Panc1 (cell line): ENCODE data around the gene DYNC1LI2. TPM values are rescaled to one million over a fixed set of nuclear protein-coding genes. Genes with fewer than 3 reads are reported as not detected.

Source experiments
- ATAC-seq: fragments of 200-7000 bp; cut with Tn5 transposase; 2 replicates; pipeline ENCODE4 v1.9.1; 2020; ENCODE audit warnings: mild to moderate bottlenecking, moderate library complexity
- BruUV-seq: library from RNA; stranded (reverse); fragments of 400-500 nt; replicated peaks from 2 replicates; lab custom pipeline; 2021; lab: Mats Ljungman, UMichigan
- CTCF ChIA-PET: fragments of 300-600 bp; sonication (Branson Sonifier 250); formaldehyde crosslinking; loops from one replicate; lab custom pipeline; 2022; ENCODE audit warnings: antibody characterized with exemption; lab: Charles Lee
- POLR2A ChIA-PET: fragments of 300-600 bp; sonication (Branson Sonifier 250); formaldehyde crosslinking; loops from one replicate; lab custom pipeline; 2022; ENCODE audit warnings: antibody characterized with exemption; lab: Charles Lee
- DNase-seq: peaks from one replicate; pipeline ENCODE4 v3.0.0-alpha.2; 2010; ENCODE audit warnings: low read depth, low spot score
- H3K27ac ChIP-seq: 2 replicates; pipeline ENCODE4 v1.5.1; 2011; ENCODE audit warnings: mild to moderate bottlenecking, low read length, inconsistent platforms
- H3K27me3 ChIP-seq: fragments of 200-500 bp; sonication (Bioruptor generic); 2 replicates; pipeline ENCODE4 v1.6.0; 2014; ENCODE audit warnings: low read length, inconsistent platforms; ENCODE audit not compliant: control insufficient read depth, insufficient read depth
- H3K36me3 ChIP-seq: fragments of 200-500 bp; sonication (Bioruptor generic); 2 replicates; pipeline ENCODE4 v1.5.1; 2014; ENCODE audit warnings: inconsistent platforms, mild to moderate bottlenecking, low read length, moderate library complexity; ENCODE audit not compliant: control insufficient read depth, insufficient read depth
- H3K4me1 ChIP-seq: 2 replicates; pipeline ENCODE4 v1.5.1; 2011; ENCODE audit warnings: inconsistent platforms, mild to moderate bottlenecking, low read length, moderate library complexity; ENCODE audit not compliant: control insufficient read depth, insufficient read depth
- H3K4me3 ChIP-seq, 2 experiments: 2 replicates each; pipeline ENCODE4 v1.5.1; 2011 to 2012; ENCODE audit warnings: low read depth in 2 of 2, low read length in 2 of 2, mild to moderate bottlenecking in 2 of 2, inconsistent platforms in 1 of 2, moderate library complexity in 1 of 2
- H3K9me3 ChIP-seq: fragments of 200-500 bp; sonication (Bioruptor generic); 2 replicates; pipeline ENCODE4 v1.5.1; 2014; ENCODE audit warnings: low read depth, mild to moderate bottlenecking, inconsistent platforms, low read length, moderate library complexity; ENCODE audit not compliant: control insufficient read depth, insufficient read depth
- CTCF ChIP-seq: fragments of 450-650 bp; IDR thresholded peaks from 2 replicates; pipeline ENCODE4 v1.5.1; 2017; ENCODE audit warnings: mild to moderate bottlenecking
- POLR2AphosphoS5 ChIP-seq: IDR thresholded peaks from 2 replicates; pipeline ENCODE4 v1.6.1; 2012; ENCODE audit warnings: mild to moderate bottlenecking, low read depth, low read length, moderate library complexity
- REST ChIP-seq, 2 experiments: IDR thresholded peaks; 2 replicates each; pipeline ENCODE4 v1.6.1; 2011 to 2012; ENCODE audit warnings: low read depth in 2 of 2, control low read depth in 1 of 2, low read length in 1 of 2, mild to moderate bottlenecking in 1 of 2, moderate library complexity in 1 of 2; ENCODE audit not compliant: insufficient read depth in 1 of 2
- SIN3A ChIP-seq: IDR thresholded peaks from 2 replicates; pipeline ENCODE4 v1.6.1; 2012; ENCODE audit warnings: low read depth, mild to moderate bottlenecking, low read length, moderate library complexity, borderline replicate concordance; ENCODE audit not compliant: insufficient read depth
- TCF7L2 ChIP-seq: IDR thresholded peaks from 2 replicates; pipeline ENCODE4 v1.6.1; 2011; ENCODE audit warnings: mild to moderate bottlenecking, low read depth, low read length, inconsistent platforms
- in situ Hi-C: cut with HindIII; loops from 2 replicates; pipeline ENCODE4 v1.10.0; 2016; ENCODE audit warnings: low sequenced_read_pairs, low pct_unique_long_range_greater_than_20kb
- intact Hi-C: fragments of 100-400 bp; cut with micrococcal nuclease; formaldehyde crosslinking; loops from one replicate; pipeline ENCODE4 v1.10.0; 2022; ENCODE audit not compliant: unreplicated experiment
- total RNA-seq: library from RNA; stranded (reverse); gene quantifications from one replicate; pipeline ENCODE4 v1.2.1, GENCODE V29; 2021; ENCODE audit not compliant: unreplicated experiment

DYNC1LI2 gene
- total RNA-seq, 1 experiment from 2014 or later = 103 TPM

GRCh38 chr16:66746682-66747081 is 4.7 kb downstream of the DYNC1LI2 start:
- TF ChIP-seq CTCF (no peak), POLR2AphosphoS5 (no peak), TCF7L2 (no peak), REST (IDR thresholded peaks at IDR 0.05; ENCODE audit: insufficient read depth in 1 of 2, low read depth in 2 of 2, low read length in 1 of 2) (no peak)
- Histone ChIP-seq H3K27ac (no peak overlapping the region), H3K4me1 (peaks cover 16% of the 10 kb centered on the region), H3K9me3 (no peaks in the 10 kb centered on the region), H3K27me3 (no peaks in the 10 kb centered on the region), H3K36me3 (peaks cover 20% of the 10 kb centered on the region), H3K4me3 (no peak overlapping the region)
- CTCF ChIA-PET = no interaction called here
- POLR2A ChIA-PET = no interaction called here
- intact Hi-C loops (no loop called here), in situ Hi-C loops (no loop called here)
- no TSS peak for BruUV-seq
- ATAC-seq (no peak), DNase-seq (no peak)

GRCh38 chr16:66746048-66746447 is 5.4 kb downstream of the DYNC1LI2 start:
- Histone ChIP-seq H3K4me3 (no peak overlapping the region), H3K27me3 (no peaks in the 10 kb centered on the region), H3K4me1 (peaks cover 16% of the 10 kb centered on the region), H3K9me3 (no peaks in the 10 kb centered on the region), H3K27ac (no peak overlapping the region), H3K36me3 (peaks cover 19% of the 10 kb centered on the region)
- ChIA-PET POLR2A (no interaction called here), CTCF (no interaction called here)
- BruUV-seq = no TSS peak
- ATAC-seq (no peak), DNase-seq (no peak)
- in situ Hi-C loops = no loop called here
- no peak for TF ChIP-seq POLR2AphosphoS5
- no peak for TF ChIP-seq REST (IDR thresholded peaks at IDR 0.05; ENCODE audit: insufficient read depth in 1 of 2, low read depth in 2 of 2, low read length in 1 of 2)
- no peak for TF ChIP-seq TCF7L2
- TF ChIP-seq CTCF = no peak
- TF ChIP-seq SIN3A = no peak
- intact Hi-C loops = no loop called here
